Thyroid gland (tissue), 4 donors: ENCODE data around the gene EHMT1. TPM values are rescaled to one million over a fixed set of nuclear protein-coding genes. Genes with fewer than 3 reads are reported as not detected.
"Not testable (repeated sequence)": the region's sequence is repeated elsewhere in the genome, so short reads cannot be mapped to it uniquely, and the experiment has no call there.

Source experiments
- DNase-seq, 2 donors: peaks; one replicate each; pipeline ENCODE4 v3.0.0-alpha.2; 2019
- H3K27ac ChIP-seq, 3 donors: fragments of 200-600 bp; sonication (generic); 1 replicate in 2 of 3; 2 replicates in 1 of 3; pipeline ENCODE4 v1.5.1; 2016 to 2019; ENCODE audit warnings: mild to moderate bottlenecking in 1 of 3, moderate library complexity in 1 of 3
- H3K27me3 ChIP-seq: fragments of 200-600 bp; sonication (generic); one replicate; pipeline ENCODE4 v1.5.1; 2019
- H3K36me3 ChIP-seq, 2 donors: fragments of 200-600 bp; sonication (generic); one replicate each; pipeline ENCODE4 v1.5.1; 2016 to 2019
- H3K4me1 ChIP-seq, 2 donors: fragments of 200-600 bp; sonication (generic); one replicate each; pipeline ENCODE4 v1.5.1; 2017 to 2019
- H3K4me3 ChIP-seq, 3 donors: fragments of 200-600 bp; sonication (generic); replicated peaks in 1 of 3; 1 replicate in 2 of 3; 2 replicates in 1 of 3; pipeline ENCODE4 v1.5.1; 2016; ENCODE audit warnings: mild to moderate bottlenecking in 1 of 3
- H3K9me3 ChIP-seq: fragments of 200-600 bp; sonication (generic); one replicate; pipeline ENCODE4 v1.5.1; 2017
- CTCF ChIP-seq, 6 experiments: fragments of 200-600 bp in 3 of 6; fragments of 450-650 bp in 3 of 6; sonication (generic) in 3 of 6; IDR thresholded peaks; one replicate each; pipeline ENCODE4 v1.5.1; 2016 to 2019; ENCODE audit warnings: antibody characterized with exemption in 6 of 6, mild to moderate bottlenecking in 2 of 6, inconsistent platforms in 1 of 6, moderate library complexity in 1 of 6
- POLR2A ChIP-seq, 2 donors: fragments of 450-650 bp; IDR thresholded peaks; one replicate each; pipeline ENCODE4 v1.6.1; 2017; ENCODE audit warnings: antibody characterized with exemption in 2 of 2, mild to moderate bottlenecking in 2 of 2, moderate library complexity in 1 of 2
- WGBS, 2 donors: methylation state at CpG; one replicate each; pipeline ENCODE4 v1.1.5; 2017; 5-methylcytosine and 5-hydroxymethylcytosine counted together
- intact Hi-C: fragments of 100-400 bp; cut with DNase I; formaldehyde crosslinking; loops from one replicate; pipeline ENCODE4 v1.15.1; 2023
- total RNA-seq, 4 donors: library from RNA; depleted of rRNA; stranded (reverse); fragments of >200 nt; gene quantifications; one replicate each; pipeline ENCODE4 v1.2.3, GENCODE V29; 2016

Gene EHMT1
- total RNA-seq, 4 donors from 2014 or later: 56.8 to 99.5 (median 94.4) TPM

GRCh38 chr9:137731216-137731946, 112.6 kb downstream of the EHMT1 start:
- Histone ChIP-seq H3K4me1 (peaks cover 35 to 38% of the 10 kb centered on the region in 2 donors), H3K36me3 (no peaks in the 10 kb centered on the region), H3K27me3 (no peaks in the 10 kb centered on the region), H3K27ac (no peak overlapping the region), H3K9me3 (no peaks in the 10 kb centered on the region), H3K4me3 (no peak overlapping the region)
- 80 to 98% methylated on average over 9 to 16 of the region's 18 CpGs for WGBS, 2 donors
- intact Hi-C loops: no loop called here
- DNase-seq: peak in 1 of 2 donors; percentile 49
- TF ChIP-seq CTCF (IDR thresholded peaks at IDR 0.05): no peak
- no peak for TF ChIP-seq POLR2A (IDR thresholded peaks at IDR 0.05)

- no peaks in the 10 kb centered on the region for H3K9me3 ChIP-seq
- H3K4me3 ChIP-seq: no peak overlapping the region
- H3K27me3 ChIP-seq: no peaks in the 10 kb centered on the region
- no peaks in the 10 kb centered on the region for H3K36me3 ChIP-seq
- TF ChIP-seq POLR2A (IDR thresholded peaks at IDR 0.05): no peak
- TF ChIP-seq CTCF (IDR thresholded peaks at IDR 0.05): no peak
- H3K27ac ChIP-seq: no peak overlapping the region
- peaks cover 35% of the 10 kb centered on the region in 2 donors for H3K4me1 ChIP-seq
- intact Hi-C loops: no loop called here
- 92 to 95% methylated on average over 21 to 24 of the region's 24 CpGs for WGBS, 2 donors
- no peak for DNase-seq
These were observed 113.4 kb downstream of the EHMT1 start for GRCh38 chr9:137731947-137732813.

- H3K36me3 ChIP-seq: no peaks in the 10 kb centered on the region
- no peak for DNase-seq
- 100% methylated on average over 6 of the region's 6 CpGs for WGBS, 2 donors
These were observed 114.6 kb downstream of the EHMT1 start for GRCh38 chr9:137733429-137733828.

GRCh38 chr9:137734181-137734580, 115.4 kb downstream of the EHMT1 start:
- Histone ChIP-seq H3K27ac (no peak overlapping the region), H3K9me3 (no peaks in the 10 kb centered on the region), H3K27me3 (no peaks in the 10 kb centered on the region), H3K4me3 (no peak overlapping the region), H3K4me1 (peaks cover 16 to 19% of the 10 kb centered on the region in 2 donors), H3K36me3 (no peaks in the 10 kb centered on the region)
- no peak for TF ChIP-seq CTCF (IDR thresholded peaks at IDR 0.05)
- TF ChIP-seq POLR2A (IDR thresholded peaks at IDR 0.05): no peak
- no peak for DNase-seq
- WGBS, 2 donors: 72 to 92% methylated on average over 2 of the region's 2 CpGs
- intact Hi-C loops: no loop called here

More at GRCh38 chr9:137733429-137733828, 114.6 kb downstream of the EHMT1 start:
- TF ChIP-seq CTCF (IDR thresholded peaks at IDR 0.05) (no peak), POLR2A (IDR thresholded peaks at IDR 0.05) (no peak)
- intact Hi-C loops: no loop called here
- Histone ChIP-seq H3K27ac (no peak overlapping the region), H3K4me1 (peaks cover 23% of the 10 kb centered on the region in 2 donors), H3K27me3 (no peaks in the 10 kb centered on the region), H3K4me3 (no peak overlapping the region), H3K9me3 (no peaks in the 10 kb centered on the region)

GRCh38 chr9:137738182-137738696, 119.4 kb downstream of the EHMT1 start:
- 91 to 93% methylated on average over 7 to 9 of the region's 14 CpGs for WGBS, 2 donors
- H3K27me3 ChIP-seq, H3K27ac ChIP-seq, DNase-seq, H3K36me3 ChIP-seq, H3K9me3 ChIP-seq, H3K4me3 ChIP-seq, intact Hi-C loops: not testable (repeated sequence)
- H3K4me1 ChIP-seq: peaks cover 5 to 15% of the 10 kb centered on the region in 2 donors
